Upper lobe of right lung (tissue), 1 donor: ENCODE results near the gene IL1B. TPM values are rescaled to one million over a fixed set of nuclear protein-coding genes. Genes with fewer than 3 reads are reported as not detected.

Experiments
- ATAC-seq: fragments of 200-7000 bp; cut with Tn5 transposase; one replicate; pipeline ENCODE4 v1.9.1; 2020; ENCODE audit warnings: mild to moderate bottlenecking, moderate library complexity
- DNase-seq: peaks from one replicate; pipeline ENCODE4 v3.0.0-alpha.2; 2020
- H3K27ac ChIP-seq: fragments of 200-600 bp; one replicate; pipeline ENCODE4 v1.8.0; 2022
- H3K27me3 ChIP-seq: fragments of 200-600 bp; one replicate; pipeline ENCODE4 v1.8.0; 2022; ENCODE audit warnings: mild to moderate bottlenecking
- H3K36me3 ChIP-seq: fragments of 200-600 bp; one replicate; pipeline ENCODE4 v1.8.0; 2022
- H3K4me1 ChIP-seq: fragments of 200-600 bp; one replicate; pipeline ENCODE4 v1.8.0; 2022
- H3K4me3 ChIP-seq: fragments of 200-600 bp; one replicate; pipeline ENCODE4 v1.8.0; 2022; ENCODE audit warnings: mild to moderate bottlenecking
- H3K9me3 ChIP-seq: fragments of 200-600 bp; one replicate; pipeline ENCODE4 v1.8.0; 2022
- intact Hi-C: fragments of 100-400 bp; cut with DNase I; formaldehyde crosslinking; loops from one replicate; pipeline ENCODE4 v1.11.0; 2022
- total RNA-seq: library from RNA; stranded (reverse); fragmentation: NEBNext Ultra II Directional; extraction: Animal tissue kit (Norgen Biotek cat#: 25700); gene quantifications from one replicate; pipeline ENCODE4 v1.2.1, GENCODE V29; 2021
- TF ChIP-seq, protein P1 (sequence below): fragments of 200-600 bp; IDR thresholded peaks from one replicate; pipeline ENCODE4 v1.8.0; 2022; ENCODE audit warnings: antibody characterized with exemption
- donor health status: DM: no; HTN: yes; CAD: no; lungs with severe emphysema.

The IL1B gene
- total RNA-seq, 1 donor from 2014 or later = 11.5 TPM

DNA sequence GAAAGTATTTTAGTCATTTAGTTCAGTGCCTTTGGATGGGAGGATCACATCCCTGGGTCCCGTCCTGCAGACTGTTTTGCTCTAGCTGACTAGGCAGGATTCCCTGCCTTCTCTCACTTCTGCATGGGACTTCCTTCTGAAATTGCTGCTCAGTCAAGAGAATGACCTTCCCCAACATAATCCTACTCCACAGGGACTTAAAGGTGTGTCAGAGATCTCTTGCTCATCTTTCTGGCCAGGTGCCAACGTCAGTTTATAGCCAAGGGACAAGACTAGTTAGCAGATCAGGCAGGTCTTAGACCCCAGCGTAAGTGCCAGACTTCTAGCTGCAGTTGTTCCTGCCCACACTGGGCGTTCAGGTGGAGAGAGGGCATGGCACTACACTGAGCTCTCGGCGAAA, 9.5 kb upstream of the IL1B start:
- Histone ChIP-seq H3K27ac (no peak overlapping the region), H3K27me3 (no peaks in the 10 kb centered on the region), H3K4me1 (no peaks in the 10 kb centered on the region), H3K36me3 (no peaks in the 10 kb centered on the region), H3K9me3 (no peaks in the 10 kb centered on the region), H3K4me3 (no peak overlapping the region)
- ATAC-seq (no peak), DNase-seq (no peak)
- TF ChIP-seq, protein P1, sequence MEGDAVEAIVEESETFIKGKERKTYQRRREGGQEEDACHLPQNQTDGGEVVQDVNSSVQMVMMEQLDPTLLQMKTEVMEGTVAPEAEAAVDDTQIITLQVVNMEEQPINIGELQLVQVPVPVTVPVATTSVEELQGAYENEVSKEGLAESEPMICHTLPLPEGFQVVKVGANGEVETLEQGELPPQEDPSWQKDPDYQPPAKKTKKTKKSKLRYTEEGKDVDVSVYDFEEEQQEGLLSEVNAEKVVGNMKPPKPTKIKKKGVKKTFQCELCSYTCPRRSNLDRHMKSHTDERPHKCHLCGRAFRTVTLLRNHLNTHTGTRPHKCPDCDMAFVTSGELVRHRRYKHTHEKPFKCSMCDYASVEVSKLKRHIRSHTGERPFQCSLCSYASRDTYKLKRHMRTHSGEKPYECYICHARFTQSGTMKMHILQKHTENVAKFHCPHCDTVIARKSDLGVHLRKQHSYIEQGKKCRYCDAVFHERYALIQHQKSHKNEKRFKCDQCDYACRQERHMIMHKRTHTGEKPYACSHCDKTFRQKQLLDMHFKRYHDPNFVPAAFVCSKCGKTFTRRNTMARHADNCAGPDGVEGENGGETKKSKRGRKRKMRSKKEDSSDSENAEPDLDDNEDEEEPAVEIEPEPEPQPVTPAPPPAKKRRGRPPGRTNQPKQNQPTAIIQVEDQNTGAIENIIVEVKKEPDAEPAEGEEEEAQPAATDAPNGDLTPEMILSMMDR = no peak
- intact Hi-C loops = no loop called here

DNA sequence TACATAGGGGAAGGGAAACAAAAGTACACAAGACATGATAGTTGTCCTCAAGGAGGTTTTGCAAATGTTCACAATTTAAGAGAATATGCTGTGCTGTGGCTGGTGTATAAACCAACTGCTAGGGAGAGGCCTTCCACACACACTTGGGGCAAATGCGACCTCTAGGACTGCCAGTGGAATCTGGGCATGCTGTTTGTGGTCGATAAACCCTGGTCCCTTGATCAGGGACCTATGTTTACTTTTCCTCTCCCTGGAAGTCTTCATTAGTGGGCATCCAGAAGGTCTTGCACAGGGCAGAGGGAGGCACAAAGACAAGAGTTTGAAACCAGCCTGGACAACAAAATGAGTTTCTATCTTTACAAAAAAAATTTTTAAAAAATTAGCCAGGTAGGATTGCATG, 7.3 kb upstream of the IL1B start:
- Histone ChIP-seq H3K36me3 (no peaks in the 10 kb centered on the region), H3K27me3 (no peaks in the 10 kb centered on the region), H3K4me1 (no peaks in the 10 kb centered on the region), H3K27ac (no peak overlapping the region), H3K9me3 (no peaks in the 10 kb centered on the region), H3K4me3 (no peak overlapping the region)
- ATAC-seq = no peak
- intact Hi-C loops = no loop called here
- no peak for DNase-seq
- TF ChIP-seq, protein P1 = no peak

DNA sequence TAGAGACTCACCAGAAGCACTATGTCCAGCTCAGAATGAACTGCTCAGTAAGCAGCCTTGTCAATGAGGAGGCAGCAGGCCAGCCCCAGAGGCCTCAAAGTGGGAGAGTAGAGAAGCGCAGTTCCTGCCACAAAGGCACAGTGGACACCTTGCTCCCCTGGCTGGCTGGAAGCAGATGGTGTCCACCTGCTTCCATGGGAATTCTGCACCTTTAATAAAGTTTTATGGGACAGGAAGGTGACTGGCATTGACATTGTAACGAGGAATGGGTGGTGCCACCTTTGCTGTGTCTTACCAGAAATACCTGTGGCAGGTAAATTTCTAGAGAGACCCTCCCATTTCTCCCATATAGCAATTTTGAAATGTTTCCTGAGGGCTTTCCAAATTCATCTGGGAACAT, 6.7 kb upstream of the IL1B start:
- Histone ChIP-seq H3K4me3 (no peak overlapping the region), H3K36me3 (no peaks in the 10 kb centered on the region), H3K27me3 (no peaks in the 10 kb centered on the region), H3K4me1 (no peaks in the 10 kb centered on the region), H3K9me3 (no peaks in the 10 kb centered on the region), H3K27ac (no peak overlapping the region)
- TF ChIP-seq, protein P1 = no peak
- ATAC-seq (no peak), DNase-seq (no peak)
- intact Hi-C loops = no loop called here

DNA sequence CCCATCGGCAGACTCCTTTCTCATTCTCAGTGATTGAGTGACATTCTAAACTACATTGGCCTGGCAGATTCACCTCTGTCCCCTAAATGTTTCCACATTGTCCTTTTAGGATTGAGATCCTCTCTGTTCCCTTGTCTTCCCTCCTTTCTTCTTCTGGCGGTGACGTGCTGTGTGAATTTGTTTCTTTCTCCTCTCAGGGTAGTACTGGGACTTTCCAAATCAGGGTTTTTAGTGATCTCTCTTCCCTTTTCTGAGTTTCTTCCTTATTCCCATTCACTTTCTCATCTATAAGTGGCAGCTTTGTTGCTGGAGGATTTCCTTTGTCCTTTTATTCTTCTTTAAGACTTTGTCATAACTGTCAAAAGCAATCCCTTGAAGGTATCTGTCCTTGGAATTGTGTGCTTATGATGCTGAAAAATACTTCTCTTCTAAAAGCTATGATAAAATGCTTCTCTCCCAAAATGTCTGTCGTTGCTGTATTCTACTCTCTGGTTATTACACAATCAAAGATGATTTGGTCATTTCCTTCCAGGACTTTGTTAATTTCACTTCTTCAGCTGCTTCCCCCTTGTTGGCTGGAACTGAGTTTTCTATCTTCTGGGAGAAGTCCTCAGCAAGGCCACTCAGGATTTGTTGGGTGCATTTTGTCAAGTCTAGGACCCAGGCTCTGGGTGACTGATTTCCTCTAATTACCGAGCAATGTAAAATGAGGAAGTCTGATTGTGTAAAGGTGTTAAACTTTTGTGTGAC, 4.9 kb upstream of the IL1B start:
- Histone ChIP-seq H3K27me3 (no peaks in the 10 kb centered on the region), H3K27ac (peak overlapping the region; percentile 53), H3K9me3 (no peaks in the 10 kb centered on the region), H3K36me3 (no peaks in the 10 kb centered on the region), H3K4me3 (no peak overlapping the region), H3K4me1 (no peaks in the 10 kb centered on the region)
- DNase-seq (no peak), ATAC-seq (peak; percentile 50)
- intact Hi-C loops = no loop called here
- TF ChIP-seq, protein P1 = no peak

DNA sequence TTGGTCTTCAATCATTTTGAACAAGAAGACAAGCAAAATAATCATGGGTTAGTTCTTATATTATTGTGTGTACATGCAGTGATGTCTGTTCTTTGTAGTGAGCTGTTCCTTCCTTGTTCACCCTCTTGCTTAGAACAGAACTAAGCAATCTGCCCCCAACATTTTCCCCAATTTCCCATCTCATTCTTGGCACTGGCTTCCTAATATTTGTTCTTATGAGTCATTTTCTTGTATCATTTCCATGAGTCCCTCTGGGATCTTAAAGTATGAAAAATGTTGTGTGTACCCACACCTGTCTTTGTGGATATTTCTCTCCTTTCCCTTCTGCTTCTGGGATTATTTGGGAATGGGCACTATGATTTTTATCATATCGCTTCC, 3.5 kb upstream of the IL1B start:
- H3K27me3 ChIP-seq = no peaks in the 10 kb centered on the region
- no peak overlapping the region for H3K27ac ChIP-seq
- DNase-seq (no peak), ATAC-seq (no peak)
- no peak overlapping the region for H3K4me3 ChIP-seq
- TF ChIP-seq, protein P1 = no peak
- no peaks in the 10 kb centered on the region for H3K4me1 ChIP-seq
- intact Hi-C loops = no loop called here
- H3K9me3 ChIP-seq = no peaks in the 10 kb centered on the region
- no peaks in the 10 kb centered on the region for H3K36me3 ChIP-seq
